ENCODE measurements around the gene RAP1B. TPM values are rescaled to one million over a fixed set of nuclear protein-coding genes. Genes with fewer than 3 reads are reported as not detected.

Gene RAP1B
- total and polyA plus RNA-seq, 2 donors (not counting 1 experiment from before 2014, with no cell fraction given) = 54.5 to 159 TPM

DNA sequence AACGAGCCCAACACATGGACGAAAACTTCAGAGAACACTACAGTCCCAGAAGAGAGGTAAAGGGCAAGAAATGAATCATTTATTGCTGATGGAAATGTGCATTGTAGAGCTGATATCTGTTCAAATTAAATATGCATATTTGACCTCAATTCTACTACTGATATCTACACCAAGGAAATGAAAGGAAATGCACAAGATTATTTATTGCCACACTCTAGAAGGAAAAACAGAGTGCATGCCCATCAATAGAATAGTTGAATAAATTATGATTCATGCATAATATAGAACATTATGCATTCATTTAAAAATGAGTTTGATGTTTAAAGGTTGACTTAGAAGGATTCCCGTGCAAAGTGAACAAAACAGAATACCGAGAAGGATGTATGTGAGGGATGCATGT lies 60.5 kb downstream of the RAP1B start:
- ChIA-PET CTCF (no interaction called here), POLR2A (no interaction called here)
- DNase-seq (no peak), ATAC-seq (ENCODE audit: low read depth) (no peak)
- H3K4me2 ChIP-seq (replicated peaks; ENCODE audit: low read depth, low read length, poor library complexity, severe bottlenecking) = no peak overlapping the region
- no peaks in the 10 kb centered on the region for H4K20me1 ChIP-seq (ENCODE audit: control insufficient read depth, insufficient read depth, low read length, poor library complexity, severe bottlenecking)
- intact Hi-C loops (cut with micrococcal nuclease) = no loop called here
- H3K79me2 ChIP-seq (ENCODE audit: control insufficient read depth, insufficient read depth, low read length) = no peaks in the 10 kb centered on the region
- H2AFZ ChIP-seq (ENCODE audit: insufficient read depth, low read depth, low read length, poor library complexity, severe bottlenecking) = no peak overlapping the region
- 88% methylated on average over 2 of the region's 4 CpGs for WGBS (ENCODE audit: insufficient coverage)
- Mint-ChIP-seq H3K4me1 (peaks cover 12% of the 10 kb centered on the region), H3K4me3 (no peak overlapping the region), H3K27ac (no peak overlapping the region), H3K9me3 (ENCODE audit: insufficient read depth) (no peaks in the 10 kb centered on the region), H3K27me3 (no peaks in the 10 kb centered on the region)
- H3K4me3 ChIP-seq (ENCODE audit: control extremely low read depth in 1 of 5, extremely low read depth in 1 of 5, insufficient read depth in 1 of 5, low read depth in 2 of 5, low read length in 4 of 5) = no peak overlapping the region
- H3K4me1 ChIP-seq (ENCODE audit: control insufficient read depth in 2 of 2, insufficient read depth in 2 of 2, low read length in 2 of 2) = peaks cover 0 to 5% of the 10 kb centered on the region in 2 donors
- H3K9ac ChIP-seq (ENCODE audit: low read length) = no peak overlapping the region
- no peaks in the 10 kb centered on the region for H3K9me3 ChIP-seq (ENCODE audit: control extremely low read depth in 1 of 3, control insufficient read depth in 2 of 3, insufficient read depth in 1 of 3, low read length in 2 of 3)
- no peaks in the 10 kb centered on the region for H3K27me3 ChIP-seq (replicated peaks in 1 of 4; ENCODE audit: control extremely low read depth in 1 of 4, control insufficient read depth in 3 of 4, insufficient read depth in 4 of 4, low read length in 3 of 4)
- H3K36me3 ChIP-seq (replicated peaks in 1 of 2; ENCODE audit: control extremely low read depth in 1 of 2, control insufficient read depth in 1 of 2, extremely low read depth in 1 of 2, insufficient read depth in 2 of 2, low read length in 1 of 2) = peaks cover 0 to 1% of the 10 kb centered on the region in 2 experiments
- TF ChIP-seq EZH2 (IDR thresholded peaks at IDR 0.05; ENCODE audit: borderline replicate concordance, insufficient read depth, low read depth, low read length, poor library complexity, severe bottlenecking) (no peak), CTCF (IDR thresholded peaks at IDR 0.05) (no peak)
- no peak overlapping the region for H3K27ac ChIP-seq (ENCODE audit: low read length in 2 of 2)

DNA sequence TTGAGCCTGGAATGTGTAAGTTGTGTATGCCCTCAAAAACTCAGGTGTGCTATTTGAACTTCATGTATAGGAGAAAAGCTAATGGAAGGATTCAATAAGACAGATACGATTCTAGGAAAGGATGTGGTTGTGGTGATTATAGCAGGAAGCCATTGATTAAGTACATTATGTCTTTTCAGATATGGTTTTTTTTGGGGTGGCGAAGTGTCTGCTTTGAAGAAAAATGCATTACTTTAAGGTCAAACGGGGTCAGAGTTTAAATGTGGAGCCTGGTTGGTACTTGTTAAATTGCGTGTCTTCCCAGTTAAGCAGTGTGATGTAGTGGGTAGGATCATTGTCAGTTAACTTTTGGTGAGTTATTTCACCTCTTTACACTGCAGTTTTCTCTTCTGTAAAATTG lies 63.1 kb downstream of the RAP1B start:
- Histone ChIP-seq H3K9me3 (ENCODE audit: control extremely low read depth in 1 of 3, control insufficient read depth in 2 of 3, insufficient read depth in 1 of 3, low read length in 2 of 3) (no peaks in the 10 kb centered on the region), H3K27me3 (replicated peaks in 1 of 4; ENCODE audit: control extremely low read depth in 1 of 4, control insufficient read depth in 3 of 4, insufficient read depth in 4 of 4, low read length in 3 of 4) (no peaks in the 10 kb centered on the region), H3K79me2 (ENCODE audit: control insufficient read depth, insufficient read depth, low read length) (no peaks in the 10 kb centered on the region), H4K20me1 (ENCODE audit: control insufficient read depth, insufficient read depth, low read length, poor library complexity, severe bottlenecking) (no peaks in the 10 kb centered on the region), H3K9ac (ENCODE audit: low read length) (no peak overlapping the region), H2AFZ (ENCODE audit: insufficient read depth, low read depth, low read length, poor library complexity, severe bottlenecking) (no peak overlapping the region), H3K4me3 (ENCODE audit: control extremely low read depth in 1 of 5, extremely low read depth in 1 of 5, insufficient read depth in 1 of 5, low read depth in 2 of 5, low read length in 4 of 5) (no peak overlapping the region), H3K36me3 (replicated peaks in 1 of 2; ENCODE audit: control extremely low read depth in 1 of 2, control insufficient read depth in 1 of 2, extremely low read depth in 1 of 2, insufficient read depth in 2 of 2, low read length in 1 of 2) (peaks cover 0 to 1% of the 10 kb centered on the region in 2 experiments), H3K4me1 (ENCODE audit: control insufficient read depth in 2 of 2, insufficient read depth in 2 of 2, low read length in 2 of 2) (peaks cover 0 to 2% of the 10 kb centered on the region in 2 donors), H3K4me2 (replicated peaks; ENCODE audit: low read depth, low read length, poor library complexity, severe bottlenecking) (no peak overlapping the region), H3K27ac (ENCODE audit: low read length in 2 of 2) (no peak overlapping the region)
- Mint-ChIP-seq H3K27me3 (no peaks in the 10 kb centered on the region), H3K4me1 (peaks cover 5% of the 10 kb centered on the region), H3K4me3 (no peak overlapping the region), H3K9me3 (ENCODE audit: insufficient read depth) (no peaks in the 10 kb centered on the region), H3K27ac (no peak overlapping the region)
- TF ChIP-seq CTCF (IDR thresholded peaks at IDR 0.05) (no peak), EZH2 (IDR thresholded peaks at IDR 0.05; ENCODE audit: borderline replicate concordance, insufficient read depth, low read depth, low read length, poor library complexity, severe bottlenecking) (no peak)
- ChIA-PET CTCF (no interaction called here), POLR2A (no interaction called here)
- intact Hi-C loops (cut with micrococcal nuclease) = no loop called here
- 82% methylated on average over 3 of the region's 4 CpGs for WGBS (ENCODE audit: insufficient coverage)
- ATAC-seq (ENCODE audit: low read depth) (no peak), DNase-seq (no peak)

Measured in B cell (primary cell).